T-helper 17 cell (primary cell): ENCODE data around the gene CD96. TPM values are rescaled to one million over a fixed set of nuclear protein-coding genes. Genes with fewer than 3 reads are reported as not detected.
"Not testable (repeated sequence)": the region's sequence is repeated elsewhere in the genome, so short reads cannot be mapped to it uniquely, and the experiment has no call there.

Source experiments
- ATAC-seq: fragments of 150-1000 bp; cut with Tn5 transposase; 2 replicates; pipeline ENCODE4 v1.10.0; 2021; ENCODE audit warnings: mild to moderate bottlenecking, moderate library complexity
- DNase-seq, 3 donors: peaks; one replicate each; pipeline versions ENCODE4 v3.0.0 to v3.0.0-alpha.2; 2020 to 2021
- H3K9me3 ChIP-seq: one replicate; pipeline ENCODE4 v1.7.0; 2013; ENCODE audit warnings: low read length, mild to moderate bottlenecking; ENCODE audit not compliant: control insufficient read depth, poor library complexity, severe bottlenecking
- H3K27ac Mint-ChIP-seq: one replicate; pipeline ENCODE4 v1.8.0; 2022; ENCODE audit warnings: mild to moderate bottlenecking, moderate library complexity, mixed read lengths
- H3K27me3 Mint-ChIP-seq: one replicate; pipeline ENCODE4 v1.8.0; 2022; ENCODE audit warnings: mixed read lengths
- H3K36me3 Mint-ChIP-seq: one replicate; pipeline ENCODE4 v1.8.0; 2022; ENCODE audit warnings: low read depth, mixed read lengths
- H3K4me1 Mint-ChIP-seq: one replicate; pipeline ENCODE4 v1.8.0; 2022; ENCODE audit warnings: mild to moderate bottlenecking, mixed read lengths
- H3K4me3 Mint-ChIP-seq: one replicate; pipeline ENCODE4 v1.8.0; 2022; ENCODE audit warnings: mild to moderate bottlenecking, moderate library complexity, mixed read lengths
- total RNA-seq, 4 donors: library from RNA in 2 of 4; stranded (reverse) in 2 of 4; gene quantifications; one replicate each; pipeline ENCODE4 v1.2.3 and lab custom pipeline; 2022 to 2026

CD96 gene
- total RNA-seq, 2 donors from 2014 or later, result 190 to 201 TPM

DNA sequence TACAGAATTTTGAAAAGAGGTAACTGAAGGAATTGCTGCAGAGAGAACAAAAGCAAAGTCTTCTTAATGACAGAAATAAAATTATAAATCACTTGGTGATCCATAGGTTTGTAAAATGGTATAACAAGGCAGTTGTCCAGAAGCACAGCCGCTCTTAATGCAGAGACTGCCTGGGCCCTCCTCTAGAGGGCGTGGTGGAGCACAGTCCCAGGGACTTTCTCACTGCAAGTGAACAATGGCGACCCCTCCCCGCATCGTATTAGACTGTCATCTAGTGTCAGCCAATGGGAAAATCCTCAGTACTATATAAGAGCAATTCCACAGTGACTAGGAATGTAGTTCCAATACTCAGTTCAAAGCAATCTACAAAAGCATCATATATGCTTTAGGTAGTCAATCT lies 79.5 kb downstream of the CD96 start:
- Mint-ChIP-seq H3K36me3 (peaks cover 8% of the 10 kb centered on the region), H3K27me3 (no peaks in the 10 kb centered on the region), H3K27ac (no peak overlapping the region), H3K4me3 (no peak overlapping the region), H3K4me1 (peaks cover 11% of the 10 kb centered on the region)
- no peak for DNase-seq
- ATAC-seq, result peak; percentile 49
- H3K9me3 ChIP-seq, result no peaks in the 10 kb centered on the region

GRCh38 chr3:111627092-111627491 lies 85.1 kb downstream of the CD96 start:
- Mint-ChIP-seq H3K4me3 (no peak overlapping the region), H3K36me3 (peaks cover 16% of the 10 kb centered on the region), H3K27me3 (no peaks in the 10 kb centered on the region), H3K27ac (no peak overlapping the region), H3K4me1 (peaks cover 7% of the 10 kb centered on the region)
- peaks cover 10% of the 10 kb centered on the region for H3K9me3 ChIP-seq
- DNase-seq (no peak), ATAC-seq (no peak)

GRCh38 chr3:111629018-111629417 lies 87.0 kb downstream of the CD96 start:
- DNase-seq, ATAC-seq, H3K27ac Mint-ChIP-seq, H3K27me3 Mint-ChIP-seq, H3K9me3 ChIP-seq, H3K4me1 Mint-ChIP-seq, H3K4me3 Mint-ChIP-seq: not testable (repeated sequence)
- H3K36me3 Mint-ChIP-seq, result peaks cover 16% of the 10 kb centered on the region

DNA sequence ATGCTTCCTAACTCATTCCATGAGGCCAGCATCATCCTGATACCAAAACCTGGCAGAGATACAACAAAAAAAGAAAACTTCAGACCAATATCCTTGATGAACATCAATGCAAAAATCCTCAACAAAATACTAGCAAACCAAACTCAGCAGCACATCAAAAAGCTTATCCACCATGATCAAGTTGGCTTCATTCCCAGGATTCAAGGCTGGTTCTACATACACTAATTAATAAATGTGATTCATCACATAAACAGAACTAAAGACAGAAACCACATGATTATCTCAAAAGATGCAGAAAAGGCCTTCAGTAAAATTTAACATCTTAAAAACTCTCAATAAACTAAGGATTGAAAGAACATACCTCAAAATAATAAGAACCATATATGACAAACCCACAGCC lies 88.6 kb downstream of the CD96 start:
- not testable (repeated sequence) for H3K4me3 Mint-ChIP-seq, DNase-seq, H3K4me1 Mint-ChIP-seq, H3K36me3 Mint-ChIP-seq, H3K27ac Mint-ChIP-seq, H3K9me3 ChIP-seq, H3K27me3 Mint-ChIP-seq, ATAC-seq

- Mint-ChIP-seq H3K4me1 (no peaks in the 10 kb centered on the region), H3K4me3 (no peak overlapping the region), H3K36me3 (peaks cover 9% of the 10 kb centered on the region), H3K27ac (no peak overlapping the region), H3K27me3 (no peaks in the 10 kb centered on the region)
- no peak for DNase-seq
- no peak for ATAC-seq
- H3K9me3 ChIP-seq, result no peaks in the 10 kb centered on the region
Measured at GRCh38 chr3:111635403-111635802, 93.4 kb downstream of the CD96 start.

GRCh38 chr3:111636366-111636885 lies 94.4 kb downstream of the CD96 start:
- Mint-ChIP-seq H3K4me3 (no peak overlapping the region), H3K36me3 (peaks cover 7% of the 10 kb centered on the region), H3K27me3 (no peaks in the 10 kb centered on the region), H3K4me1 (no peaks in the 10 kb centered on the region), H3K27ac (no peak overlapping the region)
- no peak for ATAC-seq
- DNase-seq, result no peak
- no peaks in the 10 kb centered on the region for H3K9me3 ChIP-seq

GRCh38 chr3:111639316-111639715 lies 97.3 kb downstream of the CD96 start:
- Mint-ChIP-seq H3K27me3 (no peaks in the 10 kb centered on the region), H3K27ac (no peak overlapping the region), H3K4me1 (no peaks in the 10 kb centered on the region), H3K4me3 (no peak overlapping the region), H3K36me3 (peaks cover 9% of the 10 kb centered on the region)
- ATAC-seq (no peak), DNase-seq (no peak)
- H3K9me3 ChIP-seq, result no peaks in the 10 kb centered on the region

DNA sequence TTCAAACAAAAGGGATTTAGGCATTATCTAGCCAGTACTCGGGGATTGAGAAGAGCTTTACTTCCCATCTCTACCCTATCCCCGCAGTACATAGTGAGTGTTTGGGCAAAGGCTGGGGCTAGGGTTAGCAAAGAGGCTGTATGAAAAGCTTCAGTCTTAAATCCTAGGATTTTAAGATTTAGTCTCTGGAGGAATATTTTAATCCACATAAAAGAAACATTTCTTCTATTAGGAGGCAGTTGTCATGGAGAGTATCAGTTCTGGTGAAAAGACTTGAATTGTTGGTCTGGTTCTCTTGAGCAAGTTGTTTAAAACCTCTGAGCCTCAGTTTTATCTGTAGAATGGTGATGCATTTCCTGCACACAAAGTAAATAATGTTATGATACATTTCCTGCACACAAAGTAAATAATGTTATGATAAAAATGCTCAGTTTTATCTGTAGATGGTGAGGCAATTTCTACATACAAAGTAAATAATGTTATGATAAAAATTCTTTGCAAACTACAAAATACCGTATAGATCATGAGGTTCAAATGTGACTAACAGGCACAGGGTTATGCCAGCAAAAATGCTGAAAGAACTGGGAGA lies 107.1 kb downstream of the CD96 start:
- Mint-ChIP-seq H3K4me1 (peaks cover 5% of the 10 kb centered on the region), H3K27ac (peak overlapping the region; percentile 6), H3K27me3 (no peaks in the 10 kb centered on the region), H3K4me3 (no peak overlapping the region), H3K36me3 (peaks cover 13% of the 10 kb centered on the region)
- ATAC-seq (no peak), DNase-seq (no peak)
- no peaks in the 10 kb centered on the region for H3K9me3 ChIP-seq

GRCh38 chr3:111650378-111651275 lies 108.6 kb downstream of the CD96 start:
- Mint-ChIP-seq H3K4me3 (no peak overlapping the region), H3K36me3 (peaks cover 13% of the 10 kb centered on the region), H3K27ac (no peak overlapping the region), H3K4me1 (peaks cover 5% of the 10 kb centered on the region), H3K27me3 (no peaks in the 10 kb centered on the region)
- ATAC-seq, result no peak
- DNase-seq, result no peak
- H3K9me3 ChIP-seq, result no peaks in the 10 kb centered on the region

- DNase-seq (no peak), ATAC-seq (no peak)
- Mint-ChIP-seq H3K36me3 (peaks cover 13% of the 10 kb centered on the region), H3K27ac (no peak overlapping the region), H3K27me3 (no peaks in the 10 kb centered on the region), H3K4me1 (peaks cover 5% of the 10 kb centered on the region), H3K4me3 (no peak overlapping the region)
- no peaks in the 10 kb centered on the region for H3K9me3 ChIP-seq
Measured at GRCh38 chr3:111652492-111653180, 110.6 kb downstream of the CD96 start.

GRCh38 chr3:111653766-111654165 lies 111.8 kb downstream of the CD96 start:
- ATAC-seq (no peak), DNase-seq (no peak)
- H3K9me3 ChIP-seq, result no peaks in the 10 kb centered on the region
- Mint-ChIP-seq H3K27ac (no peak overlapping the region), H3K4me1 (peaks cover 3% of the 10 kb centered on the region), H3K36me3 (peaks cover 11% of the 10 kb centered on the region), H3K27me3 (no peaks in the 10 kb centered on the region), H3K4me3 (no peak overlapping the region)

DNA sequence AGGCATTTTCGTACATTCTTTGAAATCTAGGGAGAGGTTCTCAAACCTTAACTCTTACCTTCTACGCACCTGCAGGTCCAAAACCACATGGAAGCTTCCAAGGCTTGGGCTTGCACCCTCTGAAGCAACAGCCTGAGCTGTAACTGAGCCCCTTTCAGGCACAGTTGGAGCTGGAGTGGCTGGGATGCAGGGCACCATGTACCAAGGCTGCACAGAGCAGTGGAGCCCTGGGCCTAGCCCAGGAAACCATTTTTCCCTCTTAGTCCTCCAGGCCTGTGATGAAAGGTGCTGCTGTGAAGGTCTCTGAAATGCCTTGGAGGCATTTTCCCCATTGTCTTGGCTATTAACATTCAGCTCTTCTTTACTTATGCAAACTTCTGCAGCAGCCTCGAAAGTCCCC lies 120.0 kb downstream of the CD96 start:
- no peak overlapping the region for H3K27ac Mint-ChIP-seq
- peaks cover 8% of the 10 kb centered on the region for H3K4me1 Mint-ChIP-seq
- H3K27me3 Mint-ChIP-seq, result no peaks in the 10 kb centered on the region
- no peak overlapping the region for H3K4me3 Mint-ChIP-seq
- H3K9me3 ChIP-seq, result no peaks in the 10 kb centered on the region
- no peak for ATAC-seq
- peaks cover 2% of the 10 kb centered on the region for H3K36me3 Mint-ChIP-seq
- DNase-seq, result no peak

DNA sequence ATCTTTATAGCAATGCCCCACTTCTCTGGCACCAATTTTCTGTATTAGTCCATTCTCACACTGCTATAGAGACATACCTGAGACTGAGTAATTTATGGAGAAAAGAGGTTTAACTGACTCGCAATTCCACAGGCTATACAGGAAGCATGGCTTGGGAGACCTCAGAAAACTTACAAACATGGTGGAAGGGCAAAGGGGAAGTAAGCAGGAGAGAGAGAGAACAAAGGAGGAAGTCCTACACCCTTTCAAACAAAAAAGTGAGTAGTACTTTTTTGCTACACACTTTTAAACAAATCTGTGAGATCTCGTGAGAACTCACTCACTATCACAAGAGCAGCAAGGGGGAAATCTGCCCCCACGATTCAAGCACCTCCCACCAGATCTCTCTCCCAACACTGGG lies 120.9 kb downstream of the CD96 start:
- no peak overlapping the region for H3K4me3 Mint-ChIP-seq
- H3K36me3 Mint-ChIP-seq, result peaks cover 2% of the 10 kb centered on the region

More for the DNA sequence above, 120.9 kb downstream of the CD96 start:
- DNase-seq, result no peak
- no peak overlapping the region for H3K27ac Mint-ChIP-seq
- H3K9me3 ChIP-seq, result no peaks in the 10 kb centered on the region
- H3K4me1 Mint-ChIP-seq, result peaks cover 17% of the 10 kb centered on the region
- ATAC-seq, result no peak
- H3K27me3 Mint-ChIP-seq, result no peaks in the 10 kb centered on the region
